ENCODE data around the gene TMOD4. TPM values are rescaled to one million over a fixed set of nuclear protein-coding genes. Genes with fewer than 3 reads are reported as not detected.

Gene TMOD4
- total RNA-seq, 1 experiment from 2014 or later: 0.79 TPM

DNA sequence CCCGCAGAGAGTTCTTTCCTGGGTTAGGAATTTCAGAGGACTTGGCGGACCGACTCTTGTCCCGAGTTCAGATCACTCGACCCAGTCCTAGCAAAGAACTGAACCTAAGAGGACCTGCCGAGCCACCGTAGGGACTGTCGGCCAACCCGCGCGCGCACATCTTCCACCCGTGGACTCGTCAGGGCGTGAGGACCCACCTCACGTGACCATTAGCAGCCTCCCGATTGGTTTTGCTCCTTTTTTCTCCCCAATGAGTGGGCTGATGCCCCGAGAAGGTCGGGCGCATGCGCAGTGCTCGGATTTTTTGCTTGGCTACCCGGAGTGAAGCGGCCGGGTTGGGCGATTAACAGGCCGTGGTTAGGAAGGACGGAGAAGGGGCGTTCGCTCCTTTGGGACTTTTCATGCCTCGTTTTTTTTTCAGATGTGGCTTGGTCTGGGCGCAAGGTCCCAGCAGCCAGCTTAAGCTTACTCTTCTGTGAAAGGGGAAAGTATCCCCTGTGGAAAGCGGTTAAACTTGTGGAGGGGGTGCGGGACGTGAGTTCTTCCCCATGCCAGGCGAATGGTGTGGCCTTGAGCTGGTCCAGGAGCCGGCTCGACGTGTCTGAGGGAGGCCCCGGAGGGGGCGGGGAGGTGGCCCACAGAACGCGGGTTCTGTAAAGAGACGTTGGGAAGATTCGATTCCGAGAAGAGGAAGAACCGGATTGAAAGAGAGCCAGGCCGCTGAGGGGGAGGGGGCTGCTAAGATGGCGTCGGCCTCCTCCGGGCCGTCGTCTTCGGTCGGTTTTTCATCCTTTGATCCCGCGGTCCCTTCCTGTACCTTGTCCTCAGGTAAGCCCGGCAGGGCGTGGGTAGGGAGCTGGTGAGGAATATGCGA lies 22.7 kb upstream of the TMOD4 start, which contains the start of gene PIP5K1A:
TSS of gene PIP5K1A (plus strand) at position 299 of the 874 bp plus-strand sequence. CDS start at position 744, 445 bp downstream.
- DNase-seq (ENCODE audit: low spot score) (peak; percentile 98), ATAC-seq (peak; percentile 79)
- CTCF ChIA-PET: interaction anchor here (0.5 to 1.0 kb wide), 3 partner anchors 10 to 99 kb away, joined by 3 to 5 read pairs (median 3); no protein-coding TSS in a partner anchor
- POLR2A ChIA-PET: interaction anchor here (0.6 to 1.3 kb wide), 5 partner anchors 9 to 1311 kb away, joined by 3 to 6 read pairs (median 3); partner anchors contain the start of genes LYSMD1, VPS72 and ZNF687
- peak within 1 kb of the TSS; percentile 99 for H3K4me3 Mint-ChIP-seq
- H3K27me3 Mint-ChIP-seq (ENCODE audit: low read depth): no peaks in the 10 kb centered on the region; the same call in 1 of the 2 replicates
- no peaks in the 10 kb centered on the region for H3K9me3 Mint-ChIP-seq
- peaks cover 25% of the 10 kb centered on the region for H3K4me1 Mint-ChIP-seq
- peak within 1 kb of the TSS; percentile 99 for H3K27ac Mint-ChIP-seq
- H3K36me3 Mint-ChIP-seq: peaks cover 16% of the 10 kb centered on the region
- TF ChIP-seq, protein P1, sequence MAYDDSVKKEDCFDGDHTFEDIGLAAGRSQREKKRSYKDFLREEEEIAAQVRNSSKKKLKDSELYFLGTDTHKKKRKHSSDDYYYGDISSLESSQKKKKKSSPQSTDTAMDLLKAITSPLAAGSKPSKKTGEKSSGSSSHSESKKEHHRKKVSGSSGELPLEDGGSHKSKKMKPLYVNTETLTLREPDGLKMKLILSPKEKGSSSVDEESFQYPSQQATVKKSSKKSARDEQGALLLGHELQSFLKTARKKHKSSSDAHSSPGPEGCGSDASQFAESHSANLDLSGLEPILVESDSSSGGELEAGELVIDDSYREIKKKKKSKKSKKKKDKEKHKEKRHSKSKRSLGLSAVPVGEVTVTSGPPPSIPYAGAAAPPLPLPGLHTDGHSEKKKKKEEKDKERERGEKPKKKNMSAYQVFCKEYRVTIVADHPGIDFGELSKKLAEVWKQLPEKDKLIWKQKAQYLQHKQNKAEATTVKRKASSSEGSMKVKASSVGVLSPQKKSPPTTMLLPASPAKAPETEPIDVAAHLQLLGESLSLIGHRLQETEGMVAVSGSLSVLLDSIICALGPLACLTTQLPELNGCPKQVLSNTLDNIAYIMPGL (CRISPR knock-in tag; IDR thresholded peaks at IDR 0.05): peak; percentile 62; the same call in 1 of the 2 replicates
- TF ChIP-seq PRRX2 (CRISPR knock-in tag; IDR thresholded peaks at IDR 0.05) (no peak), FOXP1 (CRISPR knock-in tag; IDR thresholded peaks at IDR 0.05; ENCODE audit: borderline replicate concordance) (peak; percentile 7; the same call in 1 of the 2 replicates), ZNF232 (CRISPR knock-in tag; IDR thresholded peaks at IDR 0.05) (no peak), ETV6 (CRISPR knock-in tag; IDR thresholded peaks at IDR 0.05) (peak; percentile 85), SMAD3 (CRISPR knock-in tag; IDR thresholded peaks at IDR 0.05; ENCODE audit: borderline replicate concordance) (no peak), ELF4 (CRISPR knock-in tag; IDR thresholded peaks at IDR 0.05; ENCODE audit: low read depth) (no peak), SP1 (CRISPR knock-in tag; conservative IDR thresholded peaks at IDR 0.05) (no peak), EMX1 (CRISPR knock-in tag; IDR thresholded peaks at IDR 0.05) (no peak), TEAD4 (CRISPR knock-in tag; IDR thresholded peaks at IDR 0.05) (0 out of 2 replicates have a peak, but pooled peaks have one; percentile 13), ZNF263 (CRISPR knock-in tag; IDR thresholded peaks at IDR 0.05; ENCODE audit: low read depth) (no peak)
- TF ChIP-seq, protein P2, sequence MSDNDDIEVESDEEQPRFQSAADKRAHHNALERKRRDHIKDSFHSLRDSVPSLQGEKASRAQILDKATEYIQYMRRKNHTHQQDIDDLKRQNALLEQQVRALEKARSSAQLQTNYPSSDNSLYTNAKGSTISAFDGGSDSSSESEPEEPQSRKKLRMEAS (CRISPR knock-in tag; IDR thresholded peaks at IDR 0.05): peak; percentile 64; the same call in 1 of the 2 replicates
- TF ChIP-seq, protein P3, sequence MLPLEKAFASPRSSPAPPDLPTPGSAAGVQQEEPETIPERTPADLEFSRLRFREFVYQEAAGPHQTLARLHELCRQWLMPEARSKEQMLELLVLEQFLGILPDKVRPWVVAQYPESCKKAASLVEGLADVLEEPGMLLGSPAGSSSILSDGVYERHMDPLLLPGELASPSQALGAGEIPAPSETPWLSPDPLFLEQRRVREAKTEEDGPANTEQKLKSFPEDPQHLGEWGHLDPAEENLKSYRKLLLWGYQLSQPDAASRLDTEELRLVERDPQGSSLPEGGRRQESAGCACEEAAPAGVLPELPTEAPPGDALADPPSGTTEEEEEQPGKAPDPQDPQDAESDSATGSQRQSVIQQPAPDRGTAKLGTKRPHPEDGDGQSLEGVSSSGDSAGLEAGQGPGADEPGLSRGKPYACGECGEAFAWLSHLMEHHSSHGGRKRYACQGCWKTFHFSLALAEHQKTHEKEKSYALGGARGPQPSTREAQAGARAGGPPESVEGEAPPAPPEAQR (CRISPR knock-in tag; IDR thresholded peaks at IDR 0.05): no peak
- TF ChIP-seq, protein P4, sequence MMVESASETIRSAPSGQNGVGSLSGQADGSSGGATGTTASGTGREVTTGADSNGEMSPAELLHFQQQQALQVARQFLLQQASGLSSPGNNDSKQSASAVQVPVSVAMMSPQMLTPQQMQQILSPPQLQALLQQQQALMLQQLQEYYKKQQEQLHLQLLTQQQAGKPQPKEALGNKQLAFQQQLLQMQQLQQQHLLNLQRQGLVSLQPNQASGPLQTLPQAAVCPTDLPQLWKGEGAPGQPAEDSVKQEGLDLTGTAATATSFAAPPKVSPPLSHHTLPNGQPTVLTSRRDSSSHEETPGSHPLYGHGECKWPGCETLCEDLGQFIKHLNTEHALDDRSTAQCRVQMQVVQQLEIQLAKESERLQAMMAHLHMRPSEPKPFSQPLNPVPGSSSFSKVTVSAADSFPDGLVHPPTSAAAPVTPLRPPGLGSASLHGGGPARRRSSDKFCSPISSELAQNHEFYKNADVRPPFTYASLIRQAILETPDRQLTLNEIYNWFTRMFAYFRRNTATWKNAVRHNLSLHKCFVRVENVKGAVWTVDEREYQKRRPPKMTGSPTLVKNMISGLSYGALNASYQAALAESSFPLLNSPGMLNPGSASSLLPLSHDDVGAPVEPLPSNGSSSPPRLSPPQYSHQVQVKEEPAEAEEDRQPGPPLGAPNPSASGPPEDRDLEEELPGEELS (CRISPR knock-in tag; IDR thresholded peaks at IDR 0.05): no peak
- TF ChIP-seq, protein P5, sequence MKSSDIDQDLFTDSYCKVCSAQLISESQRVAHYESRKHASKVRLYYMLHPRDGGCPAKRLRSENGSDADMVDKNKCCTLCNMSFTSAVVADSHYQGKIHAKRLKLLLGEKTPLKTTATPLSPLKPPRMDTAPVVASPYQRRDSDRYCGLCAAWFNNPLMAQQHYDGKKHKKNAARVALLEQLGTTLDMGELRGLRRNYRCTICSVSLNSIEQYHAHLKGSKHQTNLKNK (CRISPR knock-in tag; IDR thresholded peaks at IDR 0.05): no peak
- TF ChIP-seq, protein P6, sequence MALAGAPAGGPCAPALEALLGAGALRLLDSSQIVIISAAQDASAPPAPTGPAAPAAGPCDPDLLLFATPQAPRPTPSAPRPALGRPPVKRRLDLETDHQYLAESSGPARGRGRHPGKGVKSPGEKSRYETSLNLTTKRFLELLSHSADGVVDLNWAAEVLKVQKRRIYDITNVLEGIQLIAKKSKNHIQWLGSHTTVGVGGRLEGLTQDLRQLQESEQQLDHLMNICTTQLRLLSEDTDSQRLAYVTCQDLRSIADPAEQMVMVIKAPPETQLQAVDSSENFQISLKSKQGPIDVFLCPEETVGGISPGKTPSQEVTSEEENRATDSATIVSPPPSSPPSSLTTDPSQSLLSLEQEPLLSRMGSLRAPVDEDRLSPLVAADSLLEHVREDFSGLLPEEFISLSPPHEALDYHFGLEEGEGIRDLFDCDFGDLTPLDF (CRISPR knock-in tag; IDR thresholded peaks at IDR 0.05): no peak
- TF ChIP-seq, protein P7, sequence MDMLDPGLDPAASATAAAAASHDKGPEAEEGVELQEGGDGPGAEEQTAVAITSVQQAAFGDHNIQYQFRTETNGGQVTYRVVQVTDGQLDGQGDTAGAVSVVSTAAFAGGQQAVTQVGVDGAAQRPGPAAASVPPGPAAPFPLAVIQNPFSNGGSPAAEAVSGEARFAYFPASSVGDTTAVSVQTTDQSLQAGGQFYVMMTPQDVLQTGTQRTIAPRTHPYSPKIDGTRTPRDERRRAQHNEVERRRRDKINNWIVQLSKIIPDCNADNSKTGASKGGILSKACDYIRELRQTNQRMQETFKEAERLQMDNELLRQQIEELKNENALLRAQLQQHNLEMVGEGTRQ (CRISPR knock-in tag; IDR thresholded peaks at IDR 0.05): peak; percentile 99
- TF ChIP-seq, protein P8, sequence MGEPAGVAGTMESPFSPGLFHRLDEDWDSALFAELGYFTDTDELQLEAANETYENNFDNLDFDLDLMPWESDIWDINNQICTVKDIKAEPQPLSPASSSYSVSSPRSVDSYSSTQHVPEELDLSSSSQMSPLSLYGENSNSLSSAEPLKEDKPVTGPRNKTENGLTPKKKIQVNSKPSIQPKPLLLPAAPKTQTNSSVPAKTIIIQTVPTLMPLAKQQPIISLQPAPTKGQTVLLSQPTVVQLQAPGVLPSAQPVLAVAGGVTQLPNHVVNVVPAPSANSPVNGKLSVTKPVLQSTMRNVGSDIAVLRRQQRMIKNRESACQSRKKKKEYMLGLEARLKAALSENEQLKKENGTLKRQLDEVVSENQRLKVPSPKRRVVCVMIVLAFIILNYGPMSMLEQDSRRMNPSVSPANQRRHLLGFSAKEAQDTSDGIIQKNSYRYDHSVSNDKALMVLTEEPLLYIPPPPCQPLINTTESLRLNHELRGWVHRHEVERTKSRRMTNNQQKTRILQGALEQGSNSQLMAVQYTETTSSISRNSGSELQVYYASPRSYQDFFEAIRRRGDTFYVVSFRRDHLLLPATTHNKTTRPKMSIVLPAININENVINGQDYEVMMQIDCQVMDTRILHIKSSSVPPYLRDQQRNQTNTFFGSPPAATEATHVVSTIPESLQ (CRISPR knock-in tag; IDR thresholded peaks at IDR 0.05): no peak
- TF ChIP-seq, protein P9, sequence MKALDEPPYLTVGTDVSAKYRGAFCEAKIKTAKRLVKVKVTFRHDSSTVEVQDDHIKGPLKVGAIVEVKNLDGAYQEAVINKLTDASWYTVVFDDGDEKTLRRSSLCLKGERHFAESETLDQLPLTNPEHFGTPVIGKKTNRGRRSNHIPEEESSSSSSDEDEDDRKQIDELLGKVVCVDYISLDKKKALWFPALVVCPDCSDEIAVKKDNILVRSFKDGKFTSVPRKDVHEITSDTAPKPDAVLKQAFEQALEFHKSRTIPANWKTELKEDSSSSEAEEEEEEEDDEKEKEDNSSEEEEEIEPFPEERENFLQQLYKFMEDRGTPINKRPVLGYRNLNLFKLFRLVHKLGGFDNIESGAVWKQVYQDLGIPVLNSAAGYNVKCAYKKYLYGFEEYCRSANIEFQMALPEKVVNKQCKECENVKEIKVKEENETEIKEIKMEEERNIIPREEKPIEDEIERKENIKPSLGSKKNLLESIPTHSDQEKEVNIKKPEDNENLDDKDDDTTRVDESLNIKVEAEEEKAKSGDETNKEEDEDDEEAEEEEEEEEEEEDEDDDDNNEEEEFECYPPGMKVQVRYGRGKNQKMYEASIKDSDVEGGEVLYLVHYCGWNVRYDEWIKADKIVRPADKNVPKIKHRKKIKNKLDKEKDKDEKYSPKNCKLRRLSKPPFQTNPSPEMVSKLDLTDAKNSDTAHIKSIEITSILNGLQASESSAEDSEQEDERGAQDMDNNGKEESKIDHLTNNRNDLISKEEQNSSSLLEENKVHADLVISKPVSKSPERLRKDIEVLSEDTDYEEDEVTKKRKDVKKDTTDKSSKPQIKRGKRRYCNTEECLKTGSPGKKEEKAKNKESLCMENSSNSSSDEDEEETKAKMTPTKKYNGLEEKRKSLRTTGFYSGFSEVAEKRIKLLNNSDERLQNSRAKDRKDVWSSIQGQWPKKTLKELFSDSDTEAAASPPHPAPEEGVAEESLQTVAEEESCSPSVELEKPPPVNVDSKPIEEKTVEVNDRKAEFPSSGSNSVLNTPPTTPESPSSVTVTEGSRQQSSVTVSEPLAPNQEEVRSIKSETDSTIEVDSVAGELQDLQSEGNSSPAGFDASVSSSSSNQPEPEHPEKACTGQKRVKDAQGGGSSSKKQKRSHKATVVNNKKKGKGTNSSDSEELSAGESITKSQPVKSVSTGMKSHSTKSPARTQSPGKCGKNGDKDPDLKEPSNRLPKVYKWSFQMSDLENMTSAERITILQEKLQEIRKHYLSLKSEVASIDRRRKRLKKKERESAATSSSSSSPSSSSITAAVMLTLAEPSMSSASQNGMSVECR (CRISPR knock-in tag; IDR thresholded peaks at IDR 0.05; ENCODE audit: borderline replicate concordance): no peak
